Measurements from ENCODE around the gene GMIP. TPM values are rescaled to one million over a fixed set of nuclear protein-coding genes. Genes with fewer than 3 reads are reported as not detected.

Gene GMIP
- total RNA-seq, 1 experiment from 2014 or later = 18.1 TPM

- in situ Hi-C loops (cut with HindIII; ENCODE audit: low pct_unique_long_range_greater_than_20kb, low sequenced_read_pairs) = no loop called here
Observed at GRCh38 chr19:19595171-19595701, 48.2 kb downstream of the GMIP start.

GRCh38 chr19:19594381-19594780 is 49.1 kb downstream of the GMIP start:
- Histone ChIP-seq H3K4me1 (ENCODE audit: control insufficient read depth, insufficient read depth, low read length) (peaks cover 10% of the 10 kb centered on the region), H3K36me3 (ENCODE audit: control insufficient read depth, insufficient read depth, low read length) (no peaks in the 10 kb centered on the region), H3K27ac (ENCODE audit: low read length) (no peak overlapping the region), H3K27me3 (ENCODE audit: control insufficient read depth, insufficient read depth, low read length) (no peaks in the 10 kb centered on the region), H3K4me3 (ENCODE audit: low read depth in 2 of 2, low read length in 2 of 2) (no peak overlapping the region), H3K9me3 (ENCODE audit: control insufficient read depth, insufficient read depth, low read depth, low read length) (no peaks in the 10 kb centered on the region)
- BruUV-seq (replicated peaks) = no TSS peak
- DNase-seq (ENCODE audit: low read depth, low spot score) = no peak
- no peak for TF ChIP-seq POLR2AphosphoS5 (IDR thresholded peaks at IDR 0.05; ENCODE audit: low read depth, low read length)
- no peak for TF ChIP-seq TCF7L2 (IDR thresholded peaks at IDR 0.05; ENCODE audit: low read depth, low read length)
- no peak for TF ChIP-seq CTCF (IDR thresholded peaks at IDR 0.05)
- TF ChIP-seq REST (IDR thresholded peaks at IDR 0.05; ENCODE audit: insufficient read depth in 1 of 2, low read depth in 2 of 2, low read length in 1 of 2) = no peak
- TF ChIP-seq SIN3A (IDR thresholded peaks at IDR 0.05; ENCODE audit: borderline replicate concordance, insufficient read depth, low read depth, low read length) = no peak
- intact Hi-C loops (cut with micrococcal nuclease; ENCODE audit: unreplicated experiment) = no loop called here
- no peak for ATAC-seq
- in situ Hi-C loops (cut with HindIII; ENCODE audit: low pct_unique_long_range_greater_than_20kb, low sequenced_read_pairs) = no loop called here
- ChIA-PET POLR2A (no interaction called here), CTCF (no interaction called here)

More at GRCh38 chr19:19595171-19595701, 48.2 kb downstream of the GMIP start:
- Histone ChIP-seq H3K27ac (ENCODE audit: low read length) (no peak overlapping the region), H3K36me3 (ENCODE audit: control insufficient read depth, insufficient read depth, low read length) (no peaks in the 10 kb centered on the region), H3K9me3 (ENCODE audit: control insufficient read depth, insufficient read depth, low read depth, low read length) (no peaks in the 10 kb centered on the region), H3K27me3 (ENCODE audit: control insufficient read depth, insufficient read depth, low read length) (no peaks in the 10 kb centered on the region), H3K4me1 (ENCODE audit: control insufficient read depth, insufficient read depth, low read length) (peaks cover 10% of the 10 kb centered on the region), H3K4me3 (ENCODE audit: low read depth in 2 of 2, low read length in 2 of 2) (no peak overlapping the region)
- intact Hi-C loops (cut with micrococcal nuclease; ENCODE audit: unreplicated experiment) = no loop called here
- ChIA-PET CTCF (no interaction called here), POLR2A (no interaction called here)
- DNase-seq (ENCODE audit: low read depth, low spot score) (no peak), ATAC-seq (no peak)
- no TSS peak for BruUV-seq (replicated peaks)
- TF ChIP-seq POLR2AphosphoS5 (IDR thresholded peaks at IDR 0.05; ENCODE audit: low read depth, low read length) = no peak
- TF ChIP-seq TCF7L2 (IDR thresholded peaks at IDR 0.05; ENCODE audit: low read depth, low read length) = no peak
- no peak for TF ChIP-seq CTCF (IDR thresholded peaks at IDR 0.05)
- TF ChIP-seq SIN3A (IDR thresholded peaks at IDR 0.05; ENCODE audit: borderline replicate concordance, insufficient read depth, low read depth, low read length) = no peak

Measured in Panc1 (cell line).